Measurements from ENCODE around the gene ADCYAP1.
"Not testable (repeated sequence)": the region's sequence is repeated elsewhere in the genome, so short reads cannot be mapped to it uniquely, and the experiment has no call there.

Gene ADCYAP1

GRCh38 chr18:904218-905090, at the start of gene ADCYAP1:
Gene ADCYAP1 (plus strand): TSS chr18:904871. CDS start chr18:905387, 516 bp downstream.
- H3K27me3 Mint-ChIP-seq: peaks cover 97% of the 10 kb centered on the region
- H3K9me3 Mint-ChIP-seq: no peaks in the 10 kb centered on the region
- ATAC-seq: no peak
- peak within 1 kb of the TSS in 1 of 2 donors; percentile 48 for H3K27ac Mint-ChIP-seq
- H3K4me1 Mint-ChIP-seq: peaks cover 40% of the 10 kb centered on the region
- peak in 1 of 2 donors; percentile 2 for DNase-seq
- H3K4me3 Mint-ChIP-seq: peak within 1 kb of the TSS in 1 of 2 donors; percentile 21

- no peak for ATAC-seq
- Mint-ChIP-seq H3K27ac (no peak overlapping the region), H3K4me1 (no peaks in the 10 kb centered on the region), H3K9me3 (no peaks in the 10 kb centered on the region), H3K4me3 (no peak overlapping the region), H3K27me3 (peaks cover 12% of the 10 kb centered on the region)
- DNase-seq: no peak
These were observed 46.7 kb upstream of the ADCYAP1 start for GRCh38 chr18:857986-858385.

- H3K9me3 Mint-ChIP-seq: no peaks in the 10 kb centered on the region
- peaks cover 5% of the 10 kb centered on the region for H3K4me1 Mint-ChIP-seq
- no peak overlapping the region for H3K27ac Mint-ChIP-seq
- H3K4me3 Mint-ChIP-seq: no peak overlapping the region
- peak; percentile 47 to 57 for DNase-seq
- peak; percentile 86 for ATAC-seq
- peaks cover 31% of the 10 kb centered on the region for H3K27me3 Mint-ChIP-seq
These were observed 39.8 kb upstream of the ADCYAP1 start for GRCh38 chr18:864872-865273.

- no peak for DNase-seq
- ATAC-seq: no peak
- Mint-ChIP-seq H3K9me3 (peaks cover 8 to 10% of the 10 kb centered on the region in 2 donors), H3K27ac (no peak overlapping the region), H3K27me3 (peaks cover 19% of the 10 kb centered on the region), H3K4me1 (peaks cover 5% of the 10 kb centered on the region), H3K4me3 (no peak overlapping the region)
These were observed 37.4 kb upstream of the ADCYAP1 start for GRCh38 chr18:867257-867656.

GRCh38 chr18:873426-873825, 31.2 kb upstream of the ADCYAP1 start:
- not testable (repeated sequence) for H3K27ac Mint-ChIP-seq, ATAC-seq, H3K27me3 Mint-ChIP-seq, DNase-seq
- Mint-ChIP-seq H3K4me3 (peak overlapping the region; percentile 72 to 74), H3K4me1 (peaks cover 11% of the 10 kb centered on the region), H3K9me3 (peaks cover 8 to 28% of the 10 kb centered on the region in 2 donors)

GRCh38 chr18:875912-876311, 28.8 kb upstream of the ADCYAP1 start:
- Mint-ChIP-seq H3K27ac (no peak overlapping the region), H3K27me3 (peaks cover 9% of the 10 kb centered on the region), H3K4me1 (peaks cover 11% of the 10 kb centered on the region), H3K4me3 (no peak overlapping the region), H3K9me3 (peaks cover 7 to 25% of the 10 kb centered on the region in 2 donors)
- ATAC-seq: no peak
- DNase-seq: no peak

- H3K9me3 Mint-ChIP-seq: peaks cover 0 to 18% of the 10 kb centered on the region in 2 donors
- H3K27ac Mint-ChIP-seq: no peak overlapping the region
- no peak for DNase-seq
- peaks cover 9% of the 10 kb centered on the region for H3K27me3 Mint-ChIP-seq
- H3K4me3 Mint-ChIP-seq: no peak overlapping the region
- ATAC-seq: no peak
- H3K4me1 Mint-ChIP-seq: peaks cover 11% of the 10 kb centered on the region
These were observed 27.4 kb upstream of the ADCYAP1 start for GRCh38 chr18:877238-877637.

- H3K4me3 Mint-ChIP-seq: no peak overlapping the region
- no peak for ATAC-seq
These were observed 18.6 kb upstream of the ADCYAP1 start for GRCh38 chr18:886076-886475.

GRCh38 chr18:887716-888115, 17.0 kb upstream of the ADCYAP1 start:
- Mint-ChIP-seq H3K27ac (no peak overlapping the region), H3K4me3 (no peak overlapping the region), H3K27me3 (peaks cover 15% of the 10 kb centered on the region), H3K4me1 (no peaks in the 10 kb centered on the region), H3K9me3 (no peaks in the 10 kb centered on the region)
- DNase-seq (no peak), ATAC-seq (no peak)

More at GRCh38 chr18:886076-886475, 18.6 kb upstream of the ADCYAP1 start:
- no peak for DNase-seq
- Mint-ChIP-seq H3K27me3 (peaks cover 15% of the 10 kb centered on the region), H3K4me1 (no peaks in the 10 kb centered on the region), H3K9me3 (no peaks in the 10 kb centered on the region), H3K27ac (no peak overlapping the region)

- no peaks in the 10 kb centered on the region for H3K9me3 Mint-ChIP-seq
These were observed 12.4 kb upstream of the ADCYAP1 start for GRCh38 chr18:892316-892715.

GRCh38 chr18:896315-896714, 8.4 kb upstream of the ADCYAP1 start:
- Mint-ChIP-seq H3K9me3 (no peaks in the 10 kb centered on the region), H3K4me1 (no peaks in the 10 kb centered on the region), H3K4me3 (no peak overlapping the region), H3K27ac (no peak overlapping the region), H3K27me3 (peaks cover 24% of the 10 kb centered on the region)
- no peak for ATAC-seq
- DNase-seq: no peak

More at GRCh38 chr18:892316-892715, 12.4 kb upstream of the ADCYAP1 start:
- ATAC-seq (no peak), DNase-seq (no peak)
- Mint-ChIP-seq H3K27me3 (peaks cover 7% of the 10 kb centered on the region), H3K4me1 (no peaks in the 10 kb centered on the region), H3K4me3 (no peak overlapping the region), H3K27ac (no peak overlapping the region)

GRCh38 chr18:901761-902160, 2.9 kb upstream of the ADCYAP1 start:
- H3K4me3 Mint-ChIP-seq: no peak overlapping the region
- no peak for DNase-seq
- no peak for ATAC-seq
- H3K9me3 Mint-ChIP-seq: no peaks in the 10 kb centered on the region
- H3K27ac Mint-ChIP-seq: no peak overlapping the region
- H3K4me1 Mint-ChIP-seq: peaks cover 18% of the 10 kb centered on the region
- peaks cover 79% of the 10 kb centered on the region for H3K27me3 Mint-ChIP-seq

GRCh38 chr18:902229-902628, 2.4 kb upstream of the ADCYAP1 start:
- no peaks in the 10 kb centered on the region for H3K9me3 Mint-ChIP-seq
- no peak for DNase-seq
- peak overlapping the region in 1 of 2 donors; percentile 49 for H3K27ac Mint-ChIP-seq
- peaks cover 83% of the 10 kb centered on the region for H3K27me3 Mint-ChIP-seq
- H3K4me1 Mint-ChIP-seq: peaks cover 23% of the 10 kb centered on the region
- ATAC-seq: no peak
- no peak overlapping the region for H3K4me3 Mint-ChIP-seq

- Mint-ChIP-seq H3K27me3 (peaks cover 95% of the 10 kb centered on the region), H3K4me3 (no peak overlapping the region), H3K4me1 (peaks cover 32% of the 10 kb centered on the region), H3K9me3 (no peaks in the 10 kb centered on the region), H3K27ac (peak overlapping the region in 1 of 2 donors; percentile 48)
- ATAC-seq (no peak), DNase-seq (peak; percentile 42 to 51)
These were observed 970 bp upstream of the ADCYAP1 start for GRCh38 chr18:903701-904100.

GRCh38 chr18:905307-905947, 756 bp downstream of the ADCYAP1 start:
- Mint-ChIP-seq H3K9me3 (no peaks in the 10 kb centered on the region), H3K27me3 (peaks cover 97% of the 10 kb centered on the region), H3K4me1 (peaks cover 40% of the 10 kb centered on the region), H3K27ac (no peak overlapping the region), H3K4me3 (peak overlapping the region; percentile 1 to 21)
- ATAC-seq (no peak), DNase-seq (no peak)

GRCh38 chr18:905948-906415, 1.3 kb downstream of the ADCYAP1 start:
- Mint-ChIP-seq H3K27ac (no peak overlapping the region), H3K4me1 (peaks cover 40% of the 10 kb centered on the region), H3K27me3 (peaks cover 97% of the 10 kb centered on the region), H3K9me3 (no peaks in the 10 kb centered on the region), H3K4me3 (peak overlapping the region; percentile 54 to 83)
- ATAC-seq (no peak), DNase-seq (no peak)
